ENCODE results near the gene CENPL. TPM values are rescaled to one million over a fixed set of nuclear protein-coding genes. Genes with fewer than 3 reads are reported as not detected.

The CENPL gene
- total RNA-seq: 7.9 and 10.9 TPM in 2 replicates
- long read RNA-seq, transcript CENPL-208 (2 exons, 2,473 nt): major isoform, 5 of 27 reads
- long read RNA-seq, partial matches to known transcripts: 2 of 27 reads
- long read RNA-seq, other reads (novel, unspliced or antisense): 18 of 27 reads

GRCh38 chr1:173824315-173825081 is at the start of gene CENPL, which contains the start of gene DARS2:
Gene CENPL (minus strand): TSS chr1:173824883. CDS start chr1:173811299, 13,584 bp downstream.
Gene DARS2 (plus strand): TSS chr1:173824673. CDS start chr1:173825230, 557 bp downstream.
- peak; percentile 97 for DNase-seq (ENCODE audit: extremely low spot score, unreplicated experiment)
- no peak for TF ChIP-seq CTCF (IDR thresholded peaks at IDR 0.05)
- Mint-ChIP-seq H3K27me3 (ENCODE audit: unreplicated experiment) (no peaks in the 10 kb centered on the region), H3K4me3 (ENCODE audit: unreplicated experiment) (peak within 1 kb of the TSS; percentile 97), H3K9me3 (ENCODE audit: unreplicated experiment) (no peaks in the 10 kb centered on the region), H3K36me3 (ENCODE audit: unreplicated experiment) (no peaks in the 10 kb centered on the region), H3K4me1 (ENCODE audit: unreplicated experiment) (peaks cover 49% of the 10 kb centered on the region), H3K27ac (ENCODE audit: unreplicated experiment) (peak within 1 kb of the TSS; percentile 100)

GRCh38 chr1:173871500-173871899 is 46.8 kb upstream of the CENPL start:
- no peaks in the 10 kb centered on the region for H3K9me3 Mint-ChIP-seq (ENCODE audit: unreplicated experiment)
- no peak for DNase-seq (ENCODE audit: extremely low spot score, unreplicated experiment)
- H3K4me3 Mint-ChIP-seq (ENCODE audit: unreplicated experiment): no peak overlapping the region
- no peak for TF ChIP-seq CTCF (IDR thresholded peaks at IDR 0.05)
- peaks cover 36% of the 10 kb centered on the region for H3K36me3 Mint-ChIP-seq (ENCODE audit: unreplicated experiment)
- H3K4me1 Mint-ChIP-seq (ENCODE audit: unreplicated experiment): peaks cover 24% of the 10 kb centered on the region
- no peak overlapping the region for H3K27ac Mint-ChIP-seq (ENCODE audit: unreplicated experiment)
- no peaks in the 10 kb centered on the region for H3K27me3 Mint-ChIP-seq (ENCODE audit: unreplicated experiment)

- Mint-ChIP-seq H3K4me3 (ENCODE audit: unreplicated experiment) (no peak overlapping the region), H3K9me3 (ENCODE audit: unreplicated experiment) (no peaks in the 10 kb centered on the region), H3K27me3 (ENCODE audit: unreplicated experiment) (no peaks in the 10 kb centered on the region), H3K36me3 (ENCODE audit: unreplicated experiment) (peaks cover 39% of the 10 kb centered on the region), H3K4me1 (ENCODE audit: unreplicated experiment) (peaks cover 28% of the 10 kb centered on the region), H3K27ac (ENCODE audit: unreplicated experiment) (no peak overlapping the region)
- no peak for DNase-seq (ENCODE audit: extremely low spot score, unreplicated experiment)
- no peak for TF ChIP-seq CTCF (IDR thresholded peaks at IDR 0.05)
Observed at GRCh38 chr1:173871091-173871490, 46.4 kb upstream of the CENPL start.

GRCh38 chr1:173870252-173871075 is 45.8 kb upstream of the CENPL start:
- H3K4me1 Mint-ChIP-seq (ENCODE audit: unreplicated experiment): peaks cover 35% of the 10 kb centered on the region
- TF ChIP-seq CTCF (IDR thresholded peaks at IDR 0.05): no peak
- H3K9me3 Mint-ChIP-seq (ENCODE audit: unreplicated experiment): no peaks in the 10 kb centered on the region
- peaks cover 40% of the 10 kb centered on the region for H3K36me3 Mint-ChIP-seq (ENCODE audit: unreplicated experiment)
- H3K27ac Mint-ChIP-seq (ENCODE audit: unreplicated experiment): no peak overlapping the region
- no peaks in the 10 kb centered on the region for H3K27me3 Mint-ChIP-seq (ENCODE audit: unreplicated experiment)
- no peak overlapping the region for H3K4me3 Mint-ChIP-seq (ENCODE audit: unreplicated experiment)
- DNase-seq (ENCODE audit: extremely low spot score, unreplicated experiment): no peak

GRCh38 chr1:173869021-173869359 is 44.3 kb upstream of the CENPL start:
- Mint-ChIP-seq H3K27ac (ENCODE audit: unreplicated experiment) (peak overlapping the region; percentile 92), H3K36me3 (ENCODE audit: unreplicated experiment) (peaks cover 48% of the 10 kb centered on the region), H3K4me3 (ENCODE audit: unreplicated experiment) (peak overlapping the region; percentile 87), H3K27me3 (ENCODE audit: unreplicated experiment) (no peaks in the 10 kb centered on the region), H3K4me1 (ENCODE audit: unreplicated experiment) (peaks cover 44% of the 10 kb centered on the region), H3K9me3 (ENCODE audit: unreplicated experiment) (no peaks in the 10 kb centered on the region)
- no peak for DNase-seq (ENCODE audit: extremely low spot score, unreplicated experiment)
- no peak for TF ChIP-seq CTCF (IDR thresholded peaks at IDR 0.05)
